Upper lobe of right lung (tissue), 1 donor: Measurements from ENCODE around the gene MRPS34. TPM values are rescaled to one million over a fixed set of nuclear protein-coding genes. Genes with fewer than 3 reads are reported as not detected.
A peak's percentile ranks its signal among the peaks of the same experiment; 100 is the strongest.

Source experiments
- ATAC-seq: fragments of 200-7000 bp; cut with Tn5 transposase; one replicate; pipeline ENCODE4 v1.9.1; 2020; ENCODE audit warnings: mild to moderate bottlenecking, moderate library complexity
- DNase-seq: peaks from one replicate; pipeline ENCODE4 v3.0.0-alpha.2; 2020
- H3K27ac ChIP-seq: fragments of 200-600 bp; one replicate; pipeline ENCODE4 v1.8.0; 2022
- H3K27me3 ChIP-seq: fragments of 200-600 bp; one replicate; pipeline ENCODE4 v1.8.0; 2022; ENCODE audit warnings: mild to moderate bottlenecking
- H3K36me3 ChIP-seq: fragments of 200-600 bp; one replicate; pipeline ENCODE4 v1.8.0; 2022
- H3K4me1 ChIP-seq: fragments of 200-600 bp; one replicate; pipeline ENCODE4 v1.8.0; 2022
- H3K4me3 ChIP-seq: fragments of 200-600 bp; one replicate; pipeline ENCODE4 v1.8.0; 2022; ENCODE audit warnings: mild to moderate bottlenecking
- H3K9me3 ChIP-seq: fragments of 200-600 bp; one replicate; pipeline ENCODE4 v1.8.0; 2022
- intact Hi-C: fragments of 100-400 bp; cut with DNase I; formaldehyde crosslinking; loops from one replicate; pipeline ENCODE4 v1.11.0; 2022
- total RNA-seq: library from RNA; stranded (reverse); fragmentation: NEBNext Ultra II Directional; extraction: Animal tissue kit (Norgen Biotek cat#: 25700); gene quantifications from one replicate; pipeline ENCODE4 v1.2.1, GENCODE V29; 2021
- TF ChIP-seq, protein P1 (sequence below): fragments of 200-600 bp; IDR thresholded peaks from one replicate; pipeline ENCODE4 v1.8.0; 2022; ENCODE audit warnings: antibody characterized with exemption
- donor health status: DM: no; HTN: yes; CAD: no; lungs with severe emphysema.

Gene MRPS34
- total RNA-seq, 1 donor from 2014 or later = 62.7 TPM

DNA sequence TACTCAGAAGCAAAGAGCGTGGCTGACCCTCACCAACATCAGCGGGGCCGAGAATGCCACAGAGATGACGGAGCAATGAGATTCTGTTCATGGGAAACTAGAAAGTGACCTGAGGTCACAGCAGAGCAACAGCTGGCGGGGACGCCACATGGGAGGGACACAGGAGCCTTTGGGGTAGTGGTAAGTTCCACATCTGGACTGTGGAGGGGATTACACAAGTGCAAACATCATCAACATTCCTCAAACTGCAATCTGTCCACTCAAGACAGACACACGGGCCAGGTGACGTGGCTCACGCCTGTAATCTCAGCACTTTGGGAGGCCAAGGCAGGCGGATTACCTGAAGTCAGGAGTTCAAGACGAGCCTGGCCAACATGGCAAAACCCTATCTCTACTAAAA, 42.5 kb upstream of the MRPS34 start:
- ATAC-seq = no peak
- no peak overlapping the region for H3K4me3 ChIP-seq
- peaks cover 51% of the 10 kb centered on the region for H3K36me3 ChIP-seq
- DNase-seq = no peak
- no peaks in the 10 kb centered on the region for H3K27me3 ChIP-seq
- no peaks in the 10 kb centered on the region for H3K9me3 ChIP-seq
- H3K4me1 ChIP-seq = peaks cover 12% of the 10 kb centered on the region
- TF ChIP-seq, protein P1, sequence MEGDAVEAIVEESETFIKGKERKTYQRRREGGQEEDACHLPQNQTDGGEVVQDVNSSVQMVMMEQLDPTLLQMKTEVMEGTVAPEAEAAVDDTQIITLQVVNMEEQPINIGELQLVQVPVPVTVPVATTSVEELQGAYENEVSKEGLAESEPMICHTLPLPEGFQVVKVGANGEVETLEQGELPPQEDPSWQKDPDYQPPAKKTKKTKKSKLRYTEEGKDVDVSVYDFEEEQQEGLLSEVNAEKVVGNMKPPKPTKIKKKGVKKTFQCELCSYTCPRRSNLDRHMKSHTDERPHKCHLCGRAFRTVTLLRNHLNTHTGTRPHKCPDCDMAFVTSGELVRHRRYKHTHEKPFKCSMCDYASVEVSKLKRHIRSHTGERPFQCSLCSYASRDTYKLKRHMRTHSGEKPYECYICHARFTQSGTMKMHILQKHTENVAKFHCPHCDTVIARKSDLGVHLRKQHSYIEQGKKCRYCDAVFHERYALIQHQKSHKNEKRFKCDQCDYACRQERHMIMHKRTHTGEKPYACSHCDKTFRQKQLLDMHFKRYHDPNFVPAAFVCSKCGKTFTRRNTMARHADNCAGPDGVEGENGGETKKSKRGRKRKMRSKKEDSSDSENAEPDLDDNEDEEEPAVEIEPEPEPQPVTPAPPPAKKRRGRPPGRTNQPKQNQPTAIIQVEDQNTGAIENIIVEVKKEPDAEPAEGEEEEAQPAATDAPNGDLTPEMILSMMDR = no peak
- intact Hi-C loops = no loop called here
- H3K27ac ChIP-seq = no peak overlapping the region

DNA sequence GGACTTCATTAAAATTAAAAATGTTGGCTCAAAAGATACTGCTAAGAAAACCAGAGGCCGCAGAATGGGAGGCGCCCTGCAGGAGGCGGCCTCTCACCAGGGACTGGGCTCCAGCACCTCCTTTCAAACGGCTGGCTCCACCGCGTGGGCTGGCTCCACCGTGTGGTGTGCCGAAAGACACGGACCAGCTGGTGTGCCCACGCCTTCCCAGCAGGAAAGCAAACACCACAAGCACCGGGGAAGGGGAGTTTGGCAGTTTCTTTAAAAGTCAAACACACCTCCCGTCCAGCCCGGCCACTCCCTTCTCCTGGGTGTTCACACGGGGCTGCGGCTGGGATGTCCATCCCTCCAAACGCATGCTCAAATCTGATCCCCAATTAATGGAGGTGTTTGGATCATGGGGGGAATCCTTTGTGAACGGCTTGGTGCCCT, 39.8 kb upstream of the MRPS34 start:
- peak; percentile 92 for DNase-seq
- H3K36me3 ChIP-seq = peaks cover 52% of the 10 kb centered on the region
- H3K4me1 ChIP-seq = peaks cover 12% of the 10 kb centered on the region
- intact Hi-C loops = no loop called here
- no peak overlapping the region for H3K27ac ChIP-seq
- H3K27me3 ChIP-seq = no peaks in the 10 kb centered on the region
- H3K4me3 ChIP-seq = no peak overlapping the region
- ATAC-seq = peak; percentile 96
- no peaks in the 10 kb centered on the region for H3K9me3 ChIP-seq
- TF ChIP-seq, protein P1 = peak; percentile 55

DNA sequence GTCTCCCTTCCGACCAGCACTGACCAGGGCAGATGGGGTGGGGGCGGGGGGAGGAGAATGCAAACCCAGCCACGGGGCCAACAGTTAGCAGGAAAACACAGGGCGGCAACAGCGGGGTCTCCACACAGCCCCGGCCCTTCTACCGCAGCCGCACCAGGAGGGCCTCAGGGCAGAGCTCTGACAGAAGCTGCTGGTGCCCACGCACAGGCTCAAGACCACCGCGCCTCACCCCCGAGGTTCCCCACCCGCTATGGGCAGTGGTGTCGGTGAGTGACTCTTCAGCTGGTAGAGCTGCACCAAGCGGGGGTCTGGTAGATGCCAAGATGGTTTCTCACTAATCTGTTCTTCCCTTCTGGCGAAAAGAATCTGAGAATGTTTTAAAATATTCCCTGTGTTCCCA, 37.6 kb upstream of the MRPS34 start:
- DNase-seq (no peak), ATAC-seq (no peak)
- Histone ChIP-seq H3K4me1 (peaks cover 12% of the 10 kb centered on the region), H3K27me3 (no peaks in the 10 kb centered on the region), H3K4me3 (no peak overlapping the region), H3K9me3 (no peaks in the 10 kb centered on the region), H3K36me3 (peaks cover 45% of the 10 kb centered on the region), H3K27ac (no peak overlapping the region)
- TF ChIP-seq, protein P1 = no peak
- intact Hi-C loops = no loop called here

DNA sequence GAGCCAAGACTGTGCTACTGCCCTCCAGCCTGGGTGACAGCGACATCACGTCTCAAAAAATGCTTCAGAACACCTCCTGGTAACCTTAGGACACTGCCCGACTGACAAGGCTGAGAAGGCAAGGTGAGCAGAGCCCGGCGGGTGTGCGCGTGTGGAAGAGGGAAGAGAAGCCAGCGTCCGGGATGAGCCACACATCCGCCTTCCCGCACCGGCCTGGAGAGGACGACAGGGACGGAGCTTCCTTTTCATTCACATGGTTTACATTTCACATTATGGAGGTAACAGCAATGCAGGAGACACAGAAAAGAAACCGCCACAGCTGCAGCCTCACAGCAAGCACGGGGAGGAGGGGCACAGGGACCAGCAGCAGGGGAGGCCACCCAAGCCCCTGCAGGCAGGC, 37.2 kb upstream of the MRPS34 start:
- no peak for ATAC-seq
- no peaks in the 10 kb centered on the region for H3K27me3 ChIP-seq
- no peaks in the 10 kb centered on the region for H3K9me3 ChIP-seq
- DNase-seq = no peak
- H3K36me3 ChIP-seq = peaks cover 41% of the 10 kb centered on the region
- peaks cover 12% of the 10 kb centered on the region for H3K4me1 ChIP-seq
- no peak overlapping the region for H3K4me3 ChIP-seq
- intact Hi-C loops = no loop called here
- H3K27ac ChIP-seq = no peak overlapping the region
- TF ChIP-seq, protein P1 = no peak

DNA sequence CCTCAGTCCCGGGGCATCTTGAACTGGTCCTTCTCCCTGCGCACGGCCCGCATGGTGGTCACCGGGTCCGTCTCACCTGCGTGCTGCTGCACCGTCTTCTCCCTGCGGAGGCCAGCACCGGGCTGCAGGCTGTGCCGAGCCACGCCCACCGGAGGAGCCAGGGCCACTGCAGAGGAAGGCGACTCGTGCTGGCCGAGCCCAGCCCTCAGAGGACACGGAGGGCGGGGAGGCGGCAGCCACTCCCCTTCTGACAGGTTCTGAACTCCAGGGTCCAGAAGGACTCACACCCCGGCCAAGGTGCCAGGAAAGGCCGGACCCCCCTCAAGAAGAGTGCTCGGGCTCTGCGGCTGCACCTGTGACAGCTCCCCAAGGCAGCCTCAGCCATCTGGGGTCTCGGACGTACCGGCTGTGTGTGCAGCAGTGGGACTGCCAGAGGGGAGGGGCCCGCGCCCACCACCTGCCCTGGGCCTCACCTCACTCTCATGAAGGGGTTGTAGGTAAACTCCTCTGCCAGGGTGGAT, 36.4 kb upstream of the MRPS34 start:
- ATAC-seq (no peak), DNase-seq (no peak)
- Histone ChIP-seq H3K27me3 (no peaks in the 10 kb centered on the region), H3K9me3 (no peaks in the 10 kb centered on the region), H3K27ac (no peak overlapping the region), H3K36me3 (peaks cover 40% of the 10 kb centered on the region), H3K4me3 (no peak overlapping the region), H3K4me1 (peaks cover 12% of the 10 kb centered on the region)
- TF ChIP-seq, protein P1 = no peak
- intact Hi-C loops = no loop called here

DNA sequence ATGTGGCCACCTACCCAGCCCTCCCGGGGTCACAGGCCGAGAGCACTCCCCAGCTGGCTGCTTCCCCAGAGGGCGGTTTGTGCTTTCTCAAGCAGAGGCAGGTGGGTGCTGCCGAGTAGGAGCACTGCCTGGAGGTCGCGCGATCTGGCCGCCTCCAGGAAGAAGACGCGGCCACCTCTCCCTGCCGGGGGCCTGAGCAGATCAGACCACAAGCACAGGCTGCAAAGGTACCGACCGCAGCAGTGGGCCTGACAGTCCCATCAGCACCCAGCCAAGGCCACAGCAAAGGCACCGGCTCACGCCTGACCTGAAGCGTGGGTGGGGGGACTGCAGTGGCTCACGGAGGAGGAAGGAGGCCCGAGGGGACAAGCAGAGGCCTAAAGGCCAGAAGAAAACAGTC, 35.8 kb upstream of the MRPS34 start:
- H3K9me3 ChIP-seq = no peaks in the 10 kb centered on the region
- TF ChIP-seq, protein P1 = no peak
- H3K4me1 ChIP-seq = peaks cover 12% of the 10 kb centered on the region
- H3K27ac ChIP-seq = no peak overlapping the region
- intact Hi-C loops = no loop called here
- no peak overlapping the region for H3K4me3 ChIP-seq
- DNase-seq = no peak
- no peaks in the 10 kb centered on the region for H3K27me3 ChIP-seq
- ATAC-seq = no peak
- H3K36me3 ChIP-seq = peaks cover 36% of the 10 kb centered on the region
